ENCODE data around the gene OXNAD1. TPM values are rescaled to one million over a fixed set of nuclear protein-coding genes. Genes with fewer than 3 reads are reported as not detected.

The OXNAD1 gene
- total RNA-seq, 1 experiment from 2014 or later, result 23.7 TPM

- H3K18ac ChIP-seq (ENCODE audit: insufficient read length, low read depth, low read length), result no peak overlapping the region
- no peak overlapping the region for H2AFZ ChIP-seq (ENCODE audit: low read length)
- H3K27ac Mint-ChIP-seq, result no peak overlapping the region
These were observed 24.6 kb upstream of the OXNAD1 start for GRCh38 chr3:16240229-16241023.

More at GRCh38 chr3:16240229-16241023, 24.6 kb upstream of the OXNAD1 start:
- H3K23me2 ChIP-seq (ENCODE audit: insufficient read length, low read depth, low read length, poor library complexity, severe bottlenecking), result no peaks in the 10 kb centered on the region
- no peak overlapping the region for H4K5ac ChIP-seq (ENCODE audit: insufficient read length, low read depth, low read length)
- no peak for DNase-seq
- no peaks in the 10 kb centered on the region for H3K4me1 Mint-ChIP-seq
- no peak overlapping the region for H3K27ac ChIP-seq (ENCODE audit: insufficient read length, low read depth, low read length)
- H3K4ac ChIP-seq (ENCODE audit: low read depth, low read length), result no peak overlapping the region
- H3K9me3 Mint-ChIP-seq, result no peaks in the 10 kb centered on the region
- peaks cover 4% of the 10 kb centered on the region for H3K27me3 Mint-ChIP-seq (ENCODE audit: low read depth)
- no peak overlapping the region for H3K4me2 ChIP-seq (ENCODE audit: insufficient read depth, insufficient read length, low read length)
- no peak overlapping the region for H2BK5ac ChIP-seq (ENCODE audit: insufficient read length, low read length)
- H4K20me1 ChIP-seq (ENCODE audit: control insufficient read depth, insufficient read depth, insufficient read length), result no peaks in the 10 kb centered on the region
- no peak overlapping the region for H3K14ac ChIP-seq (ENCODE audit: insufficient read depth, low read length)
- H2BK20ac ChIP-seq (ENCODE audit: low read depth, low read length, poor library complexity, severe bottlenecking), result no peak overlapping the region
- no peak overlapping the region for H4K91ac ChIP-seq (ENCODE audit: insufficient read length, low read depth, low read length)
- no peak overlapping the region for H3K56ac ChIP-seq (ENCODE audit: insufficient read length, low read depth, low read length)
- H3K79me1 ChIP-seq (ENCODE audit: insufficient read depth, low read depth, low read length, poor library complexity, severe bottlenecking), result no peaks in the 10 kb centered on the region
- H4K8ac ChIP-seq (replicated peaks; ENCODE audit: insufficient read length, low read depth, low read length), result no peak overlapping the region
- WGBS (ENCODE audit: extremely low coverage, insufficient read length, low lambda C conversion rate), result no CpG with 5 or more reads among the region's 6 CpGs
- H2BK12ac ChIP-seq (ENCODE audit: insufficient read length, low read depth, low read length), result no peak overlapping the region
- H2BK15ac ChIP-seq (ENCODE audit: low read depth, low read length), result no peak overlapping the region
- H3K23ac ChIP-seq (ENCODE audit: insufficient read length, low read depth, low read length), result no peak overlapping the region
- TF ChIP-seq CTCF (conservative IDR thresholded peaks at IDR 0.05), result no peak
- H3K27me3 ChIP-seq (ENCODE audit: insufficient read depth, low read length), result no peaks in the 10 kb centered on the region
- H2AK5ac ChIP-seq (ENCODE audit: insufficient read length, low read length), result no peak overlapping the region
- H3K9ac ChIP-seq (ENCODE audit: extremely low read depth, insufficient read length, low read length), result no peak overlapping the region
- H3K36me3 Mint-ChIP-seq (ENCODE audit: insufficient read depth in 1 of 3, low read depth in 3 of 3), result no peaks in the 10 kb centered on the region
- no peak overlapping the region for H3T11ph ChIP-seq (ENCODE audit: low read length)
- 0 out of 2 replicates have a peak, but pooled peaks cover 2% of the 10 kb centered on the region for H3K79me2 ChIP-seq (ENCODE audit: insufficient read depth, low read length)
- H3K4me1 ChIP-seq (ENCODE audit: insufficient read depth, low read length), result no peaks in the 10 kb centered on the region
- no peak overlapping the region for H2BK120ac ChIP-seq (ENCODE audit: low read depth, low read length, poor library complexity, severe bottlenecking)
- H3K9me3 ChIP-seq (ENCODE audit: control insufficient read depth, low read depth, low read length), result no peaks in the 10 kb centered on the region
- no peak overlapping the region for H3K4me3 Mint-ChIP-seq
